Calu3 (cell line): ENCODE measurements around the gene ABCG1. TPM values are rescaled to one million over a fixed set of nuclear protein-coding genes. Genes with fewer than 3 reads are reported as not detected.

ENCODE experiments used
- BruUV-seq: library from RNA; stranded (reverse); fragments of 400-500 nt; replicated peaks from 2 replicates; lab custom pipeline; 2021; lab: Mats Ljungman, UMichigan
- CTCF ChIA-PET: fragments of 300-600 bp; sonication (Branson Sonifier 250); formaldehyde crosslinking; loops from one replicate; lab custom pipeline; 2022; ENCODE audit warnings: antibody characterized with exemption; lab: Charles Lee
- DNase-seq: peaks from one replicate; pipeline ENCODE4 v3.0.0; 2022
- H3K27ac Mint-ChIP-seq: one replicate; pipeline ENCODE4 v1.8.0; 2022; ENCODE audit warnings: mixed read lengths; ENCODE audit not compliant: unreplicated experiment
- H3K27me3 Mint-ChIP-seq: one replicate; pipeline ENCODE4 v1.8.0; 2022; ENCODE audit warnings: mixed read lengths; ENCODE audit not compliant: unreplicated experiment
- H3K36me3 Mint-ChIP-seq: one replicate; pipeline ENCODE4 v1.8.0; 2022; ENCODE audit warnings: mild to moderate bottlenecking, moderate library complexity, mixed read lengths; ENCODE audit not compliant: insufficient read depth, unreplicated experiment
- H3K4me1 Mint-ChIP-seq: one replicate; pipeline ENCODE4 v1.8.0; 2022; ENCODE audit warnings: mild to moderate bottlenecking, low read depth, mixed read lengths; ENCODE audit not compliant: unreplicated experiment
- H3K4me3 Mint-ChIP-seq: one replicate; pipeline ENCODE4 v1.8.0; 2022; ENCODE audit warnings: mild to moderate bottlenecking, low read depth, moderate library complexity, mixed read lengths; ENCODE audit not compliant: unreplicated experiment
- H3K9me3 Mint-ChIP-seq: one replicate; pipeline ENCODE4 v1.8.0; 2022; ENCODE audit warnings: low read depth, mixed read lengths; ENCODE audit not compliant: unreplicated experiment
- CTCF ChIP-seq: fragments of 200-600 bp; IDR thresholded peaks from one replicate; pipeline ENCODE4 v1.8.0; 2022; ENCODE audit warnings: antibody characterized with exemption; ENCODE audit not compliant: unreplicated experiment
- intact Hi-C: fragments of 100-400 bp; cut with micrococcal nuclease; formaldehyde crosslinking; loops from one replicate; pipeline ENCODE4 v1.10.0; 2022; ENCODE audit not compliant: unreplicated experiment
- total RNA-seq: library from RNA; stranded (reverse); gene quantifications from 2 replicates; pipeline ENCODE4 v1.2.3, GENCODE V29; 2022

ABCG1 gene
- total RNA-seq, 1 experiment from 2014 or later, result 0.19 TPM

GRCh38 chr21:42219606-42220137 lies 732 bp downstream of the ABCG1 start:
- CTCF ChIA-PET, result interaction anchor here (1.4 kb wide), 1 partner anchor 62 kb away, joined by 5 read pairs; no protein-coding TSS in a partner anchor

GRCh38 chr21:42220138-42220701 lies 1.3 kb downstream of the ABCG1 start:
- intact Hi-C loops, result no loop called here
- peak; percentile 49 for DNase-seq
- Mint-ChIP-seq H3K9me3 (no peaks in the 10 kb centered on the region), H3K4me1 (peaks cover 9% of the 10 kb centered on the region), H3K36me3 (peaks cover 5% of the 10 kb centered on the region), H3K4me3 (peak overlapping the region; percentile 78), H3K27me3 (peaks cover 55% of the 10 kb centered on the region), H3K27ac (no peak overlapping the region)
- no TSS peak for BruUV-seq
- TF ChIP-seq CTCF, result no peak
- CTCF ChIA-PET, result interaction anchor here (1.4 kb wide), 1 partner anchor 63 kb away, joined by 5 read pairs; no protein-coding TSS in a partner anchor

More at GRCh38 chr21:42219606-42220137, 732 bp downstream of the ABCG1 start:
- Mint-ChIP-seq H3K9me3 (no peaks in the 10 kb centered on the region), H3K27me3 (peaks cover 58% of the 10 kb centered on the region), H3K36me3 (peaks cover 5% of the 10 kb centered on the region), H3K27ac (no peak overlapping the region), H3K4me3 (peak overlapping the region; percentile 78), H3K4me1 (peaks cover 9% of the 10 kb centered on the region)
- DNase-seq, result no peak
- no peak for TF ChIP-seq CTCF
- intact Hi-C loops, result no loop called here
- no TSS peak for BruUV-seq

GRCh38 chr21:42221581-42222345 lies 2.8 kb downstream of the ABCG1 start:
- H3K27me3 Mint-ChIP-seq, result peaks cover 62% of the 10 kb centered on the region
- CTCF ChIA-PET, result no interaction called here
- no peak for TF ChIP-seq CTCF
- peaks cover 5% of the 10 kb centered on the region for H3K36me3 Mint-ChIP-seq
- H3K4me3 Mint-ChIP-seq, result no peak overlapping the region
- DNase-seq, result no peak
- H3K4me1 Mint-ChIP-seq, result peaks cover 9% of the 10 kb centered on the region
- intact Hi-C loops, result no loop called here
- no peak overlapping the region for H3K27ac Mint-ChIP-seq
- BruUV-seq, result no TSS peak
- no peaks in the 10 kb centered on the region for H3K9me3 Mint-ChIP-seq

GRCh38 chr21:42222386-42222785 lies 3.4 kb downstream of the ABCG1 start:
- peaks cover 68% of the 10 kb centered on the region for H3K27me3 Mint-ChIP-seq
- no peak for TF ChIP-seq CTCF
- CTCF ChIA-PET, result no interaction called here

More at GRCh38 chr21:42222386-42222785, 3.4 kb downstream of the ABCG1 start:
- intact Hi-C loops, result no loop called here
- no TSS peak for BruUV-seq
- H3K9me3 Mint-ChIP-seq, result no peaks in the 10 kb centered on the region
- no peak overlapping the region for H3K27ac Mint-ChIP-seq
- no peak overlapping the region for H3K4me3 Mint-ChIP-seq
- H3K36me3 Mint-ChIP-seq, result peaks cover 5% of the 10 kb centered on the region
- H3K4me1 Mint-ChIP-seq, result peaks cover 9% of the 10 kb centered on the region
- DNase-seq, result no peak
